Activated CD4-positive, alpha-beta T cell treated with anti-CD3 and anti-CD28 coated beads, Interleukin-2, Interleukin-4, amounts not matched to agents 100 ng/mL and 50 ng/mL, durations not matched to agents 16 hours and 8 hours (primary cell): ENCODE data around the gene CXCR3.
"Not testable (repeated sequence)": the region's sequence is repeated elsewhere in the genome, so short reads cannot be mapped to it uniquely, and the experiment has no call there.

Experiments
- DNase-seq: peaks from one replicate; pipeline ENCODE4 v3.0.0-alpha.2; 2020; ENCODE audit warnings: low spot score

Gene CXCR3

DNA sequence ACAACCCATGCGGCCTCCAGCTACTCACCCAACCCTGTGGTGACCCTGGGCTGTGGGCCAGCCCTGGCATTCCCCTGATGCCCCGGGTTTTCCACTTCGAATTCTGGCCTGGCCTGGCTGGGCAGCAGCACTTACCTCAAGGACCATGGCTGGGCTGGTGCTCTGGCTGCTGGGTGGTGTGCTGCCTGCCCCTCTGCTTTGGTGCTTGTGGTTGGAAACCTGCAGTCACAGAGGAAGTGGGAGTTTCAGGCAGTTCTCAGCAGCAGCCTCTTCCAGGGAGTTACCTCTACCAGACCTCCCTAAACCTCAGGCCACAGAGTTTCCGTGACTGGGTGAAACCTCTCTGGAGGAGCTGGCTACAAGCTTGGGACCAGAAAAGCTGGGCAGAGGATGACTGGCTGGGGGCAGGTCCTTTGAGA is at the start of gene CXCR3:
Gene CXCR3, minus strand, starts transcription at position 209 of the 419 bp plus-strand sequence. Its CDS starts 62 bp downstream, at position 147.
- DNase-seq = peak; percentile 88

DNA sequence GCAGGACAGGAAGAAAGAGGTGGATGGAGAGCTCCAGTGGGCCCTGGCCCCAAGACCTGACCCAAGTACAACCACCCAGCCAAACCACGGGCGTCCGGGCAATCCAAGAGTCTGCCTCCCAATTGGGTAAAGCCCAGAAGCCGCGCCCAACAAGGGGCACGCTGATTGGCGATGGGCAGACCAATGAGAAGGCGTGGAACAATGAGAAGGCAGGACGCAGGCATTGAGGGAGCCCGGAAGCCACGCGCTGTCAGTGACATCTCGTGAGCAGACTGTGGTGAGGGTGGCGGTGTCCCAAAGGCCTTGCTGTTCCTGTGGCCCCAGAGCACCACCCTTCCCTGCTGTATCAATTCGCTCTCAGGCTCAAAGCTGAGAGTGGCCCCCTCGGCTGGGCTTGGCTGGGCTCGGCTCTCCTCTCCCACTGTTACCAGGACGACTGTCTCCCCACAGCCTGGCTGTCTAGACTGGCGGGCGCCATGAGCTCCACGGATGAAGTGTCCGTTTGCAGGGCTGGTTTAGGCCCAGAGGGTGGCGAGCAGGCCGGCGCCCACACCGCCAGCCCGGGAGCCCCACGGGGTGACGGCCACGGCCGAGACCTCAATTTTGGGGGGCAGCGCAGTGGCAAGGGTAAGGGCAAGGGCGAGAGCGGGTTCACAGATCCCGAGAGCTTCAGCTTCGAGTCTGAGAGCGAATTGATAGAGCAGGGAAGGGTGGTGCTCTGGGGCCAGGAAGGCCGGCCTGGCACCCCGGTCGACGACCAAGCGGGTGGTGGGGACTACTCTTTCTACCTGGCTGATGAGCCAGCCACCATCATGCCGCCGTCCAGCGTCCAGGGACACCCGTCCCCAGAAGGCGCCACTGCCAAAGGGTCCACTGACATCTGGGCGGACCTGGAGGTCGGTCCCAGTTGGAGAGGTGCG is 49.3 kb upstream of the CXCR3 start, which contains the start of gene LOC101059915:
Gene LOC101059915, plus strand, starts transcription at position 219 of the 920 bp plus-strand sequence.
- DNase-seq = no peak

GRCh38 chrX:71666240-71667223 is 48.2 kb upstream of the CXCR3 start:
- DNase-seq = no peak

DNA sequence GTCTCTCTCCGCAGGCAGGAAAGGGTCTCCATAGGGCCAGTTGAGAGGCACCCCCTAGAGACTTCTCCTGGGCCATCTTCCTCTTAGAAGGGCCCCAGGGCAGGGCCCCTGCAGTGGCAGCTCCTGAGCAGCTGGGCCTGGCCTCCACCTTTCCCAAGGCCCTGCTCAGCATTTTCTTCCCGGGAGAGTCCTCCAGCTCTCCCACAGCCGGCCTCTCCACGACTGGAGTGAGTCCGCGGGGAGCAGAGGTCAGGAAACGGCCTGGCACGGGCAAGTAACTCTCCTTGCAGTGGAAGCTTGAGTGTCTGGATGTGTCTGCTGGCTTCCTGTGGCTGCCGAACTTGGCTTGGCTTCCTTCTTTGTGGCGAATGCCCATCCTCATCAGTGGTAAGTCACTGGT is 47.4 kb upstream of the CXCR3 start:
- DNase-seq = no peak

DNA sequence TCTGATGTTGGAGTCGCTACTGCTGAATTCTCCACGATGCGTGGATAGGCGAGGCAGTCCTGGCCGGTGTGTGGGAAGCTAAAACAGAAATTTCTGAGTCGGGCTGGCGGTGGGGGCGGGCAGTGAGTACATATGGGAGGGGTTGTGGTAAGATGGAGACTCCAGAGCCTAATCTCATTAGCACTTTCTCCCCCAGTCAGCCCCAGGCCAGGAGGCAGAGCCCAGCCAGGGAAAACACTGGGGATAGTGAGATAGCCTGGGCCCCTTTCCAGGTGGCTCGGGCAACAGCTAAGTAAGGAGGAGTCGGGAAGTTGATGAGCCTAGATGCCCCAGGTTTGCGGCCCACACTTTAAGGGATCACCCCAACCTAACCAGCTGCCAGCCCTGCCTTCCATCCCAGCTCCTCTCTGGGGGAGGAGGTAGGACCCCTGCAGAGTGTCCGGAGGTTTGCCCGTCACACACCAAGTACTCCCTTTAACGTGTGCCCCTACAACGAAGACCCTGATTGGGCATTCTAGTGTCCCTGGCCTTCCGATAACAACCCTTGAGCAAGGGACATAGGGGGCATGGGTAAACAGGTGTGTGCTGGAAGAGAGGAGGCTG is 46.7 kb upstream of the CXCR3 start:
- no peak for DNase-seq

- peak; percentile 28 for DNase-seq
These were observed 45.9 kb upstream of the CXCR3 start for GRCh38 chrX:71664202-71664601.

DNA sequence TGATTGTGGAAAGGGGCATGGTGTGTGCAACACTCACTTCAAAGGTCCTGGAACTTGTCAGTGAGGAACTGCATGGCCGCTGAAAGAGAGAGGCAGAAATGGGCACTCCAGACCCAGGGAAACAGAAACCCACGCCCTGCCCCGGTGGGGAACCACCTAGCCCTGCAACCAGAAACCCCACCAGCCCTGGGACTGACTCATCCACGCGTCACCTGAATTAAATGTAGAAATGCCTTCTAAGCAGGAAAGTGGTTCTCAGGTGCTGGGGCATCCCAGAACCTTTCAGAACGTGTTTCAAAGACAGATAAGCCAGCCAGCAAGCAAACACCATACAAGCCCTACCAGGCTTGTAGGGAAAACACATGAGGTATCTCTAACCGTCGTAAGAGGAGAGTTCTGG is 44.9 kb upstream of the CXCR3 start:
- DNase-seq = peak; percentile 24

DNA sequence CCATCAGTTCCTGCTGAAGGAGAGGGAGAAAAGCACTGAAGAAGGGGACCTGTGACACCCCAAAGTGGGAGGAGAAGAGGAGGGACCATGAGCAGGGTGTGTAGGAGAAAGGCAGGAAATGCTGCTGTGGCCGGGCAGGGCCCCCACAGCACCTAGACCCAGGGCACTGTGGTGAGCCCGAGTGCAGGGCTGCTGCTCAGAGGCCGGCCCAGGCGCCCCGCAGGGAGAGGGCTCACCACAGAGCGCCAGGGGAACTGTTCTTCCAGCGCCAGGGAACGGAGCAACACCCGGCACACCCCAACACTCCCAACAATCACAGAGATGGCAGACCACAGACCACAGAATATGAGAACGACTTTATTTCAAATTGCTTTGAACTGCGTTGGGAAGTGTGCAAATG is 44.3 kb upstream of the CXCR3 start:
- not testable (repeated sequence) for DNase-seq

DNA sequence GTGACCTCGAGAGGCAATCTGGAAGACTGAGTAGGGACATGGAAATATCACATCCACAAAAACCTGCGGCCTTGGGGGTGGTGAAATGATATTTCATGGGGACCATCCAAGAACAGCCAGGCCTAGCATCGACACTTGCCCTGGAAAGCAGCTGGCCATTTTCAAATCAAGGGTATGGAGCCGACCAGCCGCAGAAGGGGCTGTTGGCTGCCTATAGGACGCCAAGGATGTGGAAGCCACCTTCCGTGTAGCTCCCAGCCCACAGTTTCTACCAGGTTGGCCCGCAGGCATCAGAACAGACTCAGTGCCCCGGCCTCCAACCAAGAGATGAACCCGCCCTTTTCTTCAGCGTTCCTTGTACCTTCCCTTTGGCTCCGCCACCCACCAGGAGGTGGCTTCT is 43.6 kb upstream of the CXCR3 start:
- no peak for DNase-seq

GRCh38 chrX:71660562-71661416 is 42.5 kb upstream of the CXCR3 start:
- no peak for DNase-seq

GRCh38 chrX:71659959-71660358 is 41.6 kb upstream of the CXCR3 start:
- no peak for DNase-seq

DNA sequence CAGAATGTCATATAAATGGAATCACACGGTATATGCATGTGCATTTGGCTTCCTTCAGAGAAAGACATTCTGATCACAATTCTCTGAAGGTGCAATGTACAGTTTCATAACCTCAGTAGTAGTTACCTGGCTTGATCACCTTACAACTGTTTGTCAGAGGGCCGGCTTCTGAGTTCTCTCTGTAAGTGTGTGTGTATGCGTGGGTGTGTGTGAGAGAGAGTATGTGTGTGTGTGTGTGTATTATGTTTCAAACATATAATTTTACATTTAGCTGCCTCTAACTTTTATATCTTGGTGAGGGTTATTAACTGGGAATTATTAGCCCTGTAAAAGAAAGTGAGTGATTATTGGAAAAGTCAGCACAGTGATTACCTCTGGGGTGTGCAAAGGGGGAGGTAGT is 41.0 kb upstream of the CXCR3 start:
- DNase-seq = no peak

GRCh38 chrX:71657267-71657666 is 39.0 kb upstream of the CXCR3 start:
- DNase-seq = no peak

GRCh38 chrX:71653344-71653743 is 35.0 kb upstream of the CXCR3 start:
- no peak for DNase-seq

GRCh38 chrX:71652405-71652804 is 34.1 kb upstream of the CXCR3 start:
- DNase-seq = peak; percentile 69

GRCh38 chrX:71650333-71650969 is 32.1 kb upstream of the CXCR3 start:
- DNase-seq = peak; percentile 50

- DNase-seq = not testable (repeated sequence)
These were observed 26.1 kb upstream of the CXCR3 start for GRCh38 chrX:71644406-71644805.

- no peak for DNase-seq
These were observed 21.7 kb upstream of the CXCR3 start for GRCh38 chrX:71640002-71640401.

DNA sequence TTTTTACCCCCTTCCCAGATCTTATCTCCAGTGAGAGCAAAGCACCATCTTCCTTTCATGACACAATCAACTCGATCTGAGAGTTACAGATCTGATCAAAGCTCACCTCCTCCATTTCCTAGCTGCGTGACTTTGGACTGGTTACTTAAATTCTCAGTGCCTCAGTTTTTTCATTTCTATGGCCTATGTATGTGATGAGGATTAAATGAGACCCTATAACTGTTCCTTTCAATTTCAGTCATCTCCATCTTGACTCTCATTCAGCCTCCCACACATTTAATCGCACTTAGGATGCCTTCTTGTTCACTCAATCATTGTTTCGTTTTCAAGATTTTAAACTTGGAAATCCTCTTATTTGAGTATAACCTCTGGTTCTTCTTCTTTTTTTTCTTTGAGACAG is 20.1 kb upstream of the CXCR3 start:
- DNase-seq = peak; percentile 38

GRCh38 chrX:71637848-71638247 is 19.5 kb upstream of the CXCR3 start:
- peak; percentile 45 for DNase-seq

DNA sequence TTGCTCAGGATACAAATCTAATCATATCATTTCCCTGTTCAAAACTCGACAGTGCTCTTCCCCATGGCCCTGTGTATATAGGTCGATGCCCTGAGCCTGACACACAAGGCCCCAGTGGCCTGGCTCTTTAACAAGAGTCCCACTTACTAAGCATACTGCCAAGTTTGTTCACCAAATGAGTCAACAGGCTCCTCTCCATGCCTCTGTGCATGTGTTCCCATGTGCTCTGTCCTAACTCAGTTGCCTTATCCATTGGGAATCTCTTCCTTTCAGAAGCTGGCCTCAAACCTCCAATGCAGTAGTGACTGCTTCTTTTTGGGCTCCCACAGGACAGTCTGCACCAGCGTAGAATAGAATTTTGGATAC is 18.9 kb upstream of the CXCR3 start:
- no peak for DNase-seq
